Germinal center (tissue), 1 donor: ENCODE measurements around the gene LCTL.
"Not testable (repeated sequence)": the region's sequence is repeated elsewhere in the genome, so short reads cannot be mapped to it uniquely, and the experiment has no call there.

ENCODE experiments used
- DNase-seq: peaks from one replicate; pipeline ENCODE4 v3.0.0; 2012; ENCODE audit warnings: mixed read lengths, low spot score

The LCTL gene

DNA sequence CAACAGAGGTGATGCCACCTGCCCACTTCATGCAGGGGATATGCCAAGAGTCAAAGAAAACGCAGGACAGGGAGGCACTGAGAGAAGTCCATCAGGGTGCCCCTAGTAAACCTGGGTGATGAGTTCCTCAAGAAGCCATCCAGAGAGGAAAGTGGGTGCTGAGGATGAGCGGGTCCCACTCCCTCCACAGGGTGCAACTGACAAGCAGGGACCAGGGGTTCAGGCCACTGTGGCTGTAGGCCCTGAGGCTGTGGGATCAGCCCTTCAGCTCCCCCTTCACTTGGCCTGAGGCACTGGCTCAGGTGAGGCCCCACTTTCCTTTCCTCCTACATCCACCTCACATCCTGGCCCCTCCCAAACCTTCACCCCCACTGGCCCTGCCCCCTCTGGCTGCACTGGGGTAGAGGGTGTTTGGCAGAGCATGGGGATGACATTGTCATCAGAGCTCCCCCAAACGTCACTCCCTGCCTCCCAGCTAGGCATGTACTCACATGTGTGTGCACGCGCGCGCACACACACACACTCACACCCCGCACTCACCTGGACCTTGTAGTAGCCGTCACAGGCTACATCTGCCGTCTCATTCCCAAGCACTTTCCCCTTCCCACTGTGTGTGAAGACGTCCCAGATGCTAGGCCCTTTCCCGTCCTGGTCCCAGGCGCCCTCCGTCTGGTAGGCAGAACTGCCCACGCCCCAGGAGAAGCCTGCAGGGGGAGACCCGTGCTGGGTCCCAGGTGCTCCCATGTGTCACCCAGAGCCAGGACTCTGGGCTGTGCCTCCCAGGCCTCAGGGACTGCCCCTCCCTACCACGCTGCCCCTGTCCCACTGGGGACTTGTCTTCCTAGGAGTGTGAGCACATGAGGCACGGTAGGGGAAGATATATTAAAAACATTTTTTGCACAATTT is 1.4 kb downstream of the LCTL start:
- DNase-seq: no peak

DNA sequence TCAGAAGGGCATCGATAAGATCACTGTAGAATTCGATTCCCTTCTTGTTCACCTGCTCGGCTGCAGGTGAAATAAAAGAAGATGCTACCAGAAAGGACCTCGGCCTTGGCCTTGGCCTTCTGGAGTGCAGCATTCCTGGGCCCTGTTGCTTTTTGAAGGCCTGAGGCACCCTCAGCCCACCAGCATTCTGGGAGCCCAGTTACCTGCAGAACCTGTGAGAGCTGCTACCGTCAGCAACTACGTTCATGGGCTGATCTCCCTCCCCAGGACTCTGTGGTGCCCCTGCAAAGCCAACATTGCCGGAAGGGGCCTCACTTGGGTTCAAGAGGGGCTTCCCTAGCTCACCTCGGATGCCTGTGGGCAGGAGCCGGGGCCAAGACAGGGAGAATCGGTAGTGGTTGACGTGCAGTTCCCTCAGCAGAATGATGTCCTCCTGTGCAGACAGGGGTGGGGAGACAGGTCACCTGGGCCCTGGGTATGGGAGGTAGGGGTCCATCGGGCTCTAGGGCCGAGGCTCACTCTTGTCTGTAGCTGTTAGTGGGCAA is 2.2 kb downstream of the LCTL start:
- no peak for DNase-seq

DNA sequence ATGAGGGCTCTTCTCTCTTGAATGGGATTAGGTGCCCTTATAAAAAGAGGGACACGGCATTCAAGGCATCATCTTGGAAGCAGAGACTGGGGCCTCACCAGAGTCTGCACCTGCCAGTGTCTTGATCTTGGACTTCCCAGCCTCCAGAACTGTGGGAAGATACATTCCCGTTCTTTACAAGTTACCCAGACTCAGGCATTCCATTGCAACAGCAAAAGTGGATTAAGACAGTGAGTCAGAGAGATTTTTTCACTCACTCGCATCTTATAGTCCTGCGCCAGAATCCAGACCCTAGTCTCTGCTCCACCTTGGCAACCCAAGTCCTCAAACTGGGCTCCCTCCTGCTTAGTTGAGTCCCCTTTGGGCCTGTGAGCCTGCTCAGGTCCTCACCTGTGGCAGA is 2.7 kb downstream of the LCTL start:
- no peak for DNase-seq

DNA sequence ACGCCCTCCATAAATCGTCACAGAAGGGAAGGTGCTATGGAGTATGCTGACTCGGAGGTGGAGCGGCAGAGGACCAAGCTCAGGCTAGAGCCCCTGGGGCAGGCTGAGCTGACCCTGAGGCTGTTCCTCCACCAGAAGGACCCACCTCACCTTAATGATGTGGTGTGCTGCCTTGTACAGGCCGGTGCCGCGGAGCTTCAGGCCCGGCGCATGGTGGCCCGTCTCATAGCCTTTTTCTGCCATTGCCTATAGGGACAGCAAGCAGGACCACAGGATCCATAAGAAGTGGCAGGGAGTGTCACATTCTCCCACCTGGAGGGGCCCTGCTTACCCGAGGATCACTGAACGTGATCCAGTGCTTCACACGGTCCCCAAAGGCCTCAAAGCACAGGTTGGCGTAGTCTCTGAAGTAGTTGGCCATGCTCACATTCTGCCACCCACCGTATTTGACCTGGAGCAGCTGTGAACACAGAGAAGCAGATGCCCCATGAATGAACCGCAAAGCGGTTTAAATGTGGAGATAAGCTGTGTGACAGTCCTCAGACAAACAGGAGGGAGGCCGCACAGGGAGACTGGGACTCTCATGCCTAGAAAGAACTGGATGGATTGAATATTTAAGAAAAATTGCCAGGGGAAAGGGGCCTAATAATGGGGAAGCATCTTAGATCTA is 4.8 kb downstream of the LCTL start:
- no peak for DNase-seq

DNA sequence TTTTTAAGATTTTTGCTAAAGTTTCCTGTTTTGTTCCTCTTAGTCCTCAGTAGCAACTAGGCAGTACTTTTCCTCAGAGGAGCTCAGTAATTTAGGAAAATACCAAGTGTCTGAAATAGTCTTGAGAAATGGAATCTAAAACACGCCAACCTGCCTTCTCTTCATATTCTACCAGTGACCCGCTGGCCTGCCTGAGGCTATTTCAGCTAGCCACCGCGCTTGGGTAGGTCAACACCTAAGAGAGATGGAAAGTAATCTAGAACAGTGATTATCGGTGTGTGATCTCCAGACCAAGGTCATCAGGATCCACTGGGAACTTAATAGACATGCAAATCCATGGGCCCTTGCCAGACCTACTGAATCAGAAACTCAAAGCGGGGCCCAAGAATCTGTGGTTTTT is 7.5 kb downstream of the LCTL start:
- DNase-seq: no peak

DNA sequence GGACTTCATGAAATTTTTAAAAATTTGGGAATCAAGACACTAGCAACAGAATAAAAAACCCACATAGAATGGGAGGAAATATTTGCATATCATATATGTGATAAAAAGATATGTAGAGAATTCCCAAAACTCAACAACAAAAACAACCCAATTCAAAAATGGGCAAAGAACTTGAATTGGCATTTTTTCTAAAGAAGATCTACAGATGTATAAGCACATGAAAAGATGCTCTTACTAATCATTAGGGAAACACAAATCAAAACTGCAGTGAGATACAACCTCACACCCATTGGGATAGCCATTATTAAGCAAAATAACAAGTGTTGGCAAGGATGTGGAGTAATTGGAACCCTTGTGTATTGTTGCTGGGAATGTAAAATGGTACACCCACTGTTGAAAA is 10.1 kb downstream of the LCTL start:
- DNase-seq: no peak

DNA sequence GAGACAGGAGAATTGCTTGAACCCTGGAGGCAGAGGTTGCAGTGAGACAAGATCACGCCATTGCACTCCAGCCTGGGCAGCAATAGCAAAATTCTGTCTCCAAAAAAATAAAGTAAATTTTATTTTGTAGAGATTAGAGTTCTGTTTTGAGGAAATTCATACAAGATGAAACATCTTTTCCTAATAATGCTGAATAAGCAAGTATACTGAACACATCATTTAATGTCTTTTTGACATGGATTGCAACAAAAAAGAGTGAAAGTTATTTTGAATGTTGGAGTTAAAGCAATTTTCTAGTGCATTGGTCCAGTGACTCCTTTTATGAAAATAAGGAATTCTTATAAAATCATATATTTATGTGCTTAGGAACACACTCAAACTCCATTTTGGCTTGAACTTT is 20.5 kb downstream of the LCTL start:
- no peak for DNase-seq

DNA sequence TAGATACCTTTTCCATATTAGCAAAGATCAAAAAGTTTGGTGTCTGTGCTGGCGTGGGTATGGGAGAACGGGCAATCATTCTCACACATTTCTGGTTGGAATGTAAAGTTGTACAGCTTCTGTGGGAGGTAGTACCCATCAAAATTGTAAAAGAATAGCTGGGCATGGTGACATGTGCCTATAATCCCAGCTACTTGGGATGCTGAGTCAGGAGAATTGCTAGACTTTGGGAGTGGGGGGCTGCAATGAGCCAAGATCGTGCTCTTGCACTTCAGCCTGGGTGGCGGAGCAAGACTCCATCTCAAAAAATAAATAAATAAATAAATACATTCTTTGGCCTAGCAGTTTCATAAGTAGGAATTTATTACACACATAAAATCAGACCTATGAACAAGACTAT is 22.9 kb downstream of the LCTL start:
- DNase-seq: no peak

DNA sequence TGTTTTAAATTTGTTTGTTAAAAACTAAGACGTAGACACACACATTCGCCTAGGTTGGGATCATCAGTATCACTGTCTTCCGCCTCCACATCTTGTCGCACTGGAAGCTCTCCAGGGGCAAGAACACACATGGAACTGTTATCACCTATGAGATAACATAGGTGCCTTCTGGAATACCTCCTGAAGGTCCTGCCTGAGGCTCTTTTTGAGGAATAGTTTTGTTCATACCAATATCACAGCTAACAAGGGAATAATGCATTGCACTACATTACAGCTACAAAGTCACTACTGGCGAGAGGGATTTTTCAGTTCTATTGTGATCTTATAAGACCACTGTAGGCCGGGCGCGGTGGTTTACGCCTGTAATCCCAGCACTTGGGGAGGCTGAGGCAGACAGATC is 30.7 kb downstream of the LCTL start:
- DNase-seq: no peak

DNA sequence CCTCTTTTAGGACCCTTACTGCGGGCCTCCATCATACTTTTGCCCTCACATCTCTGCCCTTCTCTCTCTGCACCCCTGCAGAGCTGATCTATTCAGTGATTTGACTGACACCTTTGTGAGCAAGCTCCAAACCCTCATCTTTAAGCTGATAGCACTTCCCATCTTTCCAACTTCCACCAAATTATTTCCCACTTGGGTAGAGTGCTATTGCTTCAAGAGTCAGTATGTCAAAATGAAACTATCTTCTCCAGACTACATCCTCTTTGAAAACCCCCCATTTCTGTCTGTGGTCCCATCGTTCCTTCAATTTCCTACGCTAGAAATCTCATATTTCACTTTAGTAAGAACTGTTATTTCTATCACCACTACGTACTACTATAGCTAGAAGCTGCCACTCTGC is 41.0 kb downstream of the LCTL start:
- no peak for DNase-seq

DNA sequence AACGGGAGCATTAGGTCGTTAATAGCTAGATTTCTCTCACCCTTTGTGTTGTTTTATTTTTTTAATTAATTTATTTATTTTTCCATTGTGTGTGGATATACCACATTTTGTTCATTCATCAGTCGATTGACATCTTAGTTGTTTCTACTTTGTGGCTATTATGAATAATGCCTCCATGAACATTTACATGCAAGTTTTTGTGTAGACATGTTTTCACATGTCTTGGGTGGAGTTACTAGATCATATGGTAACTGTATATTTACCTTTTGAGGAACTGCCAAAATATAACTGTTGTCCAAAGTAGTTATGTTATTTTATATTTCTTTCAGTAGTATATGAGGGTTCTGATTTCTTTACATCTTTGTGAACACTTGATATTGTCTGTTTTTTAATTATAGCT is 41.9 kb downstream of the LCTL start:
- DNase-seq: no peak

DNA sequence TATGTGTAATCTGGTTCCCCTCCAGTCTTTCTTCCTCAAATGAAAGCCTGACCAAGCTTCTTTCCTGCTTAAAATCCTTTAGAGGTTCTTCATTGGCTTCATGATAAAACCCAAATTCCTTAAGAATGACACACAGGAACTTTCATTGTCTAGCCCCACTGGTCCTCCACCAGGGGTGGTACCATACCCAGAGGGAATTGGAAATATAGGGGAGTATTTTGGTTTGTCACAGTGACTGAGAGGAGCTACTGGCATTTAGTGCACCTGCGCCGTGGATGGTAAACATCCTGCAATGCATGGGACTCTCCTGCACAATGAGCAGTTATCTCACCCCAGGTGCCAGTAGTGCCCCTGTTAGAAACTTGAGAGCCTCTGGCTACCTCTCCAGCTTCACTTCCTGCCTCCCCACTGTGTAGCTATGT is 49.9 kb downstream of the LCTL start:
- DNase-seq: no peak

DNA sequence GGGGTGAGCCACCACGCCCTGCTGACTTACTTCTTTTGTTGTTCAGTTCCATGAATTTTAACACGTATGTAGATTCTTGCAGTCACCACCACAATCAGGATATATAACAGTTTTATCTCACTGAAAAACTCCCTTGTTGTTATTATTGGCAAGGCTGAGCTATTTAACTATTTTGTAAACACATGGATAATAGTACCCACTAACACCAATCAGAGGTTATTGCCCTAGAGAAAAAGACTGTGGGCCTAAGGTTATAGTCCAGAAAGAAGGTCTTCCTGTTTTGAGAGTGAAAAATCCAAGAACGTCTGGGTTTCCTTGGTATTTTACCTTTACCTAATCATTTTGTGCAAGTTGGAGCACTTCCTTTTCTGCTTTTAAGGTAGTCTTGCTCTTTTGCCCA is 51.2 kb downstream of the LCTL start:
- no peak for DNase-seq

DNA sequence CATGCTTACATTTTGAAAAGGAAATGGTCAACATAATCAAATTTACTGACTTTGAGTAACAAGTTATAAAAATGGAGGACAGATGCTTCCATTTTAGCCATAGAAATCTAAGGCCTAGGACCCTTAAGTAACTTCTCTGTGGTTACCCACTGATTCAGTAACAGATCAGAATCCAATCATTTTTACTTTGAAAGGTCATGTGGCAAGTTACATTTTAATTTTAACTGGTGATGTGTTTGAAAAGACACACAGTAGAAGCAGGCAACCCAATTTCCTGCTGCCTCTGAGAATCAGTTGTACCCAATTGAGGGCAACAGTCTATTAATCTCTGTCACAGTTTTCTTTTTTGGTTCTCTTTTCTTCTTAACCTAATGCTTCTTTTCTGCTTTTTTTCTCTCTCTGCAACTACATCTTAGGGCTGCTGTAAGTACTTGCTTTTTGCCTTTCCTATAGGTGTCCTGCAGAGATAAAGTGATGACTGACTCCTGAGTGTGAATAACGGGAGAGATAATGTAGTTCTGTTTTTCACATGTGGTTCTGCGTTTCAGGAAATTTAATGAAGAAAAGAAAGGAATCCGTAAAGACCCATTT is 57.4 kb downstream of the LCTL start:
- DNase-seq: no peak

DNA sequence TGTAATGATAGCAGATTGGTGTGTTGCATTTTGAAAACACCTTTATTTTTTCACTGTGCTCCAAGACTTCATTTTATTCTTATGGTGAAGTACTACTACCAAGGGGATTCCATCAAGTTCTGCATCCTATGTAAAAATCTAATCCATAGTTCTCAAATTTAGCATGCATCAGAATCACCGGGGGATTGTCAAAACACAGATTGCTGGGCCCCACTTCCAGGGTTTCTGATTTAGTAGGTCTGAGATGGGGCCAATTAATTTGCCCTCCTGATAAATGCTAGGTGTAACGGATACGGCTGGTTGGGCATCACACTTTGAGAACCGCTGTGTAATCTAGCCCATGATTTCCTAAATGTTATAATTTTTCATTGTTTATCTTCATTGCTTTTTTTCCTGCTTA is 60.0 kb downstream of the LCTL start:
- no peak for DNase-seq

DNA sequence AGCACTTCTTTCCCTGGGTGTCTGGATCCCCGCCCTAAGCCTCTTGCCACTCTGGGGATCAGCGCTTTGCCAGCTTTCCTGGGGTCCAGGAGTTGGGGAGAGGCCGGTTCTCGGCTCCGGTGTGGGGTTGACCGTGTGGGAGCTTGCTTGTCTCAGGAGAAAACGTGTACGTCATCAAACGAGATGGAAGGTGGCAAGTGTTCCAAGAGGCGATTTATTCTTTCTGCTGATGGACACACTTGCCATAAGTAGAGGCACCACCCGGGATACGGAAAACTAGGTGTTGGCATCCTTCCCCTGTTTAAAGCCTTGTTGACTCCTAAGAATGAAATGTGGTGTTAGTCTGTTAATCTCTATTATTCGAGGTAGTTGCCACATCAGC is 60.4 kb downstream of the LCTL start:
- DNase-seq: no peak

DNA sequence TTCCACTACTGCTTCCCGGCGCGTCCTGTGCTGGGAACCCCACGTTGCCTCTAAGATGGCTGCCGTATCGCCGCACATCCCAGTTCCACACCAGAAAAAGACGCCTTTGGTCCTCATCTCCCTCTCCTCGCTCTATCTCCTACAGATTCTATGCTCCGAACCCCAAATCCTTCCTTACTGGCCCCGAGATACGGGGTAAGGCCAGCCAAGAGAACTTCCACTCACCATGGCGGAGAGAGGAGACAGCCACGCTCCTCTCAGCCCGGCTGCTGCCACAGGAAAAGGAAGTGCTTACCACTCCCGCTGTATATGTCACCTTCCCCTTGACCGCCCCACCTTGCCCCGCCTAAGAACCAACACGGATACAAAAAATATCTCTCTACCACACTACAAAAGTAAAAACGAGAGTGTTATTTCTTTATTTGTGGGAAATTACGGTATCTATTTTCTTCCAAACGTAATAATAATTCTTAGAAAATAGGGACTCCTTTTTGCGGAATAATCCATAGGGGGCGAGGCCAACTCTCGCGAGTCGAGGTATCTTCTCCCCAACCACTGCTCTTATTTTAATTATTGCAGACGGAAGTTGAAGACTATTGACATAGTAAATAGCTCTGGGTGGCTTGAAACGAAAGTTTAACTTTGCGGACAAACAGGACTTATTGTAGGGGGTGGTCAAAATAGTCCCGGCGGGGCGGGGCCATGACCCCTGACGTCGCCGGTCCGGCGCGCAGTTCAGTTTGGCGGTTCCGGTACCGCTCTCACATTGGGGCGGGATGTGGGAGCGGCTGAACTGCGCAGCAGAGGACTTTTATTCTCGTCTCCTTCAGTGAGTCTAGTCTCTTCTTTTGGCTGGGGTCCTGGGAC is 61.0 kb downstream of the LCTL start, which contains the start of the genes RPL4 and ZWILCH:
Gene RPL4 (minus strand): TSS at position 293 of the 867 bp plus-strand sequence. CDS start 65 bp downstream, at position 228.
Gene ZWILCH (plus strand): TSS at position 764 of the 867 bp plus-strand sequence. CDS start 13 bp downstream, at position 777.
- DNase-seq: peak; percentile 82

DNA sequence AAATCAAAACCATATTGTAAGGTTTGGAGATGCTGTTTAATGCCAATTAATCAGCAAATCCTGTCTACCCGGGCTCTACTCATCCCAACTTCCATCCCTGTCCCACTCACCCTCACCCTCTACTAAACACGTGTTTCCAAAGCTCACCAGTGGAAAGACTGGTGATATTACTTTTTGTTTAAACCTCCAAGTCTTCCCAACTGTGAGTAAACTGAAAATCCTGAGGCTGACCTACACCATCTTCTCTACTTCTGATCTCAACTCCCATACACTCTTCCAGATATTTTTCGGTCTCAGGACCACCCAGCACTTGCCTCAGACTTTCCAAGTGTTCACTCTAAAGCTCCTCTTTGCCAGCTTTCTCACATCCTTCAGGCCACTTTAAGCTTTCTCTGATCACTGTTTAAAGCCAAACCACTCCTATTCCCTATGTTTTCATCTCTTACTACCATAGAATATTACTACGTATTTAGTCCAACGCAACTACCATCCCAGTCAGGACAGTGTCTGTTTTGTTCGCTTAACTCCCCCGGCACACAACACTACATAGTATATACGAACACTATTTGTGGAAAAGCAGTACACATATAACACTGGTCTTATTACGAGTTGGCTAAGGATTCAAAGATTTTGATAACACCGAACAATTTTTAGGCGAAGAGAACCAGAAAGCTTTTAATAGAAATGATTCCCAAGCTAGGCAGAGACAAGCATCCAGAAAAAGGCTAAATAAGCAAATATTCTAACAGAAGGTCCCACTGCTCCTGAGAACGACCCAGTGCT is 61.8 kb downstream of the LCTL start:
- DNase-seq: no peak

DNA sequence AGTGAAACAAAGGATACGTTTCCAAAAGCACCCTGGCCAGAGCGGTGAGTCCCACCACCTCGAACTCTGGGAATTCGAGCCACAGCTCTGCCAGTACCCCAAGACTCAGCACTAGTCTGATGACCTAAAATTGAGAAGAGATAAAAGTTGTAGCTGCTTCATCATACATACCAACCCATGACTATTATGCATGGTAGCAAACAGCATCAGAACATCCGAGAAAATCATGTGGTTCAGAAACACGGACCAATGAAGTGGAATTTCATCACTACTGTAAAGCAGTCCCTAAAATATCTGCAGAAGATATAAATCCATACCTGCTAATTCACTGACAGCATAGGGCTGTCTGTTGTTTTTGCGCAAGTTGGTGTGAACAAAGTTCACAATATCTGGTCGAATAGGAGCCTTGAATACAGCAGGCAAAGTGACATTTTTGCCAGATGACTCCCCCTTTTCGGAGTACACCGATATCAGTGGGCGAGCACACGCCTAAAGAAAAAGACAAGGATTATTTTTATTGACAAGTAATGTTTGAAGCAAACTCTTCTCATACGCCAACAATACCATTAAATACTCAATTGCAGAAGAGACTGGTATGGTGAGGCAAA is 62.7 kb downstream of the LCTL start:
- DNase-seq: not testable (repeated sequence)

DNA sequence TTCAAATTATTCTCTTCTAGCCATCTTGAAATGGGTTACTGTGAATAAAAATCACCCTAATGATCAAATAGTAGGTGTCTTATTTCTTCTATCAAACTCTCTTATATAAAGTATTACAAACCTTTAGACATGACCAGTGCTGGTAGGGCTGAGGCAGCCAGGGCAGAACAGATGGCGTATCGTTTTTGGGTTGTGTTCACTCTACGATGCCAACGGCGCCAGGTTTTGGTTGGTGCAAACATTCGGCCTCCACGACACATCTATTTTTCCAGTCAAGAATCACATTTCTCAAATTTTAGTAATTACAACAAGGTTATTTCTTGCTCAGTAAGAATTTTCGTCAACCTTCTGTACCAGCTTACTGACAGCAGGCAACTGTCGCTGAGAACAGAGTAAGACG is 63.3 kb downstream of the LCTL start:
- DNase-seq: no peak
